GM10266 (cell line): Measurements from ENCODE around the gene PLEKHJ1.

Experiments used
- DNase-seq: peaks from one replicate; pipeline ENCODE4 v3.0.0; 2012; ENCODE audit errors: extremely low spot score
- TF ChIP-seq, protein P1 (sequence below): IDR thresholded peaks from 2 replicates; pipeline ENCODE4 v1.5.1; 2012; ENCODE audit warnings: mild to moderate bottlenecking, low read depth; ENCODE audit not compliant: control insufficient read depth, insufficient read depth; ENCODE audit errors: missing control alignments

Gene PLEKHJ1

GRCh38 chr19:2273356-2274184 lies 37.4 kb upstream of the PLEKHJ1 start:
- peak; percentile 96 for DNase-seq
- TF ChIP-seq, protein P1, sequence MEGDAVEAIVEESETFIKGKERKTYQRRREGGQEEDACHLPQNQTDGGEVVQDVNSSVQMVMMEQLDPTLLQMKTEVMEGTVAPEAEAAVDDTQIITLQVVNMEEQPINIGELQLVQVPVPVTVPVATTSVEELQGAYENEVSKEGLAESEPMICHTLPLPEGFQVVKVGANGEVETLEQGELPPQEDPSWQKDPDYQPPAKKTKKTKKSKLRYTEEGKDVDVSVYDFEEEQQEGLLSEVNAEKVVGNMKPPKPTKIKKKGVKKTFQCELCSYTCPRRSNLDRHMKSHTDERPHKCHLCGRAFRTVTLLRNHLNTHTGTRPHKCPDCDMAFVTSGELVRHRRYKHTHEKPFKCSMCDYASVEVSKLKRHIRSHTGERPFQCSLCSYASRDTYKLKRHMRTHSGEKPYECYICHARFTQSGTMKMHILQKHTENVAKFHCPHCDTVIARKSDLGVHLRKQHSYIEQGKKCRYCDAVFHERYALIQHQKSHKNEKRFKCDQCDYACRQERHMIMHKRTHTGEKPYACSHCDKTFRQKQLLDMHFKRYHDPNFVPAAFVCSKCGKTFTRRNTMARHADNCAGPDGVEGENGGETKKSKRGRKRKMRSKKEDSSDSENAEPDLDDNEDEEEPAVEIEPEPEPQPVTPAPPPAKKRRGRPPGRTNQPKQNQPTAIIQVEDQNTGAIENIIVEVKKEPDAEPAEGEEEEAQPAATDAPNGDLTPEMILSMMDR = peak; percentile 98

- TF ChIP-seq, protein P1 = no peak
- no peak for DNase-seq
These were observed 35.3 kb upstream of the PLEKHJ1 start for GRCh38 chr19:2271234-2272103.

GRCh38 chr19:2270423-2271233 lies 34.5 kb upstream of the PLEKHJ1 start:
- peak; percentile 90 for DNase-seq
- TF ChIP-seq, protein P1 = no peak

DNA sequence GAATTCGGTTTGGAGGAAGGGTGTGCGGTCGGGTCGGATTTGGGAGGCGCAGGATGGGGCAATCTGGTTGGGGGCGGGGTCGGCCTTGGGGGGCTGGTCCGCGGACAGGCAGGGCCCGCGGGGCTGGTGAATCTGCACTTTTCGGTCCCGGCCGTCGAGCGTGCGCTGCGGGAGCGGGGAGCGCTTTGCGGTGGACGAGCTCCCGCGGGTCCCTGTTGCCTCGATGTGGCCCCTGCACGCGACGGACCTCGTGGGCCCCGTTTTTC lies 34.0 kb upstream of the PLEKHJ1 start:
- no peak for DNase-seq
- TF ChIP-seq, protein P1 = no peak

DNA sequence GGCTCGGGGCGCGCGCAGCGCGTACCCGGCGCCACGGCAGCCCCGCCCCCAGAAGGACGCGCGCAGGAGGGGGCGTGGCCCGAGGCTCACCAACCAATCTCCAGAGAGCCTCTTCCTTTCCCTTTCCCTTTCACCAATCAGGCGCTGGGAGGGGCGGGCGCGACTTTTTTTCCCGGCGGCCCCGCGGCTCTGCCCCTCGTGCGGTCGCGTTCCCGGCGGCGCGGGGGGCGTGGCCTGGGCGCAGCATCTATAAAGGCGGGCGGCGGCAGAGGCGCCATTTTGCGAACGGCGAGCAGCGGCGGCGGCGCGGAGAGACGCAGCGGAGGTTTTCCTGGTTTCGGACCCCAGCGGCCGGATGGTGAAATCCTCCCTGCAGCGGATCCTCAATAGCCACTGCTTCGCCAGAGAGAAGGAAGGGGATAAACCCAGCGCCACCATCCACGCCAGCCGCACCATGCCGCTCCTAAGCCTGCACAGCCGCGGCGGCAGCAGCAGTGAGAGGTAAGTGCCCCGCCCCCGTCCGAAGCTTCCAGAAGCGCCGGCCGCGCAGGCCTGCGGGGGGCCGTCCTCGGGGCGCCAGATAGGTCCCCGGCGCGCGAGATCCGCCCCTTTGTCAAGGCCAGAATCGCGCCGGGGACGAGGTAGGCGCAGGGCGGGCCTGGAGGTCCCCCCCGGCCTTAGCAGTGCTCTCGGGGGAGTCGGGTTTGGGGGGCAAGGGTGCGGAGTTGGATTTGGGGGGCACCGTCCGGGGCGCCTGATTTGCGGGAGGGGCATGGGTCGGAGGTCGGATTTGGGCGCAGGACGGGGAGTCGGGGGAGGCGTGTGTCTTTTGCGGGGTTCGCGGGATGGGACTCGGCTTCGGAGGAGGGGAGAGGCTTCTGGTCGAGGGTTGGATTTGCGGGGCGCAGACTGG lies 33.4 kb upstream of the PLEKHJ1 start:
- TF ChIP-seq, protein P1 = no peak
- DNase-seq = peak; percentile 100

DNA sequence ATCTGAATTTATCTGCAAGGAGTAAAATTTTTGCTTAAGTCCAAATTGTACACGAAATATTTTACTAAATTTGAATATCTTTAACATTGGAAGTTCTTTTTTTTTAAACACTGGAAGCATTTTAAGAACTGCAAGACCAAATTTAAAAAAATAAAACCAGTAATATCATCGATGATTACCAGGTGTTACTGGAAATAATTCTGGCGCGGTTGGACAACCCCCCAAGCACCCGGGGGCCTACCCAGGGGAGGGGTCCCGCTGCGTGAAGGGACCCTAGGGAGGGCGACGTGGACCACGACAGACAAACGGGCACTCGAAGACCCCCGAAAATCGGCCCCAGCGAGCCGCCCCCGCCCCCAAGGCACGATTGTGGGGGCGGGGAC lies 32.7 kb upstream of the PLEKHJ1 start:
- DNase-seq = no peak
- TF ChIP-seq, protein P1 = no peak
